Kidney (tissue), 14 donors: ENCODE measurements around the gene C19orf85. TPM values are rescaled to one million over a fixed set of nuclear protein-coding genes. Genes with fewer than 3 reads are reported as not detected.

Experiments used
- DNase-seq, 5 donors: peaks; one replicate each; pipeline ENCODE4 v3.0.0-alpha.2; 2013 to 2020
- FAIRE-seq: peaks from 2 replicates; lab custom pipeline; 2012; peaks lifted over from hg19 to GRCh38; lab: Jason Lieb, UNC
- H3K27ac ChIP-seq, 2 donors: one replicate each; pipeline ENCODE4 v1.7.0; 2013; ENCODE audit warnings: low read depth in 2 of 2, low read length in 2 of 2, inconsistent platforms in 1 of 2
- H3K27me3 ChIP-seq: one replicate; pipeline ENCODE4 v1.7.1; 2013; ENCODE audit warnings: low read length, inconsistent platforms; ENCODE audit not compliant: control insufficient read depth, insufficient read depth
- H3K36me3 ChIP-seq, 3 donors: one replicate each; pipeline versions ENCODE4 v1.7.0 to v1.7.1; 2013; ENCODE audit warnings: low read length in 3 of 3, control low read depth in 1 of 3, inconsistent platforms in 1 of 3; ENCODE audit not compliant: insufficient read depth in 3 of 3, control insufficient read depth in 2 of 3
- H3K4me1 ChIP-seq, 3 donors: one replicate each; pipeline versions ENCODE4 v1.7.0 to v1.7.1; 2013; ENCODE audit warnings: low read length in 3 of 3, inconsistent platforms in 1 of 3, low read depth in 1 of 3; ENCODE audit not compliant: control insufficient read depth in 2 of 3, insufficient read depth in 2 of 3
- H3K4me3 ChIP-seq, 3 donors: one replicate each; pipeline versions ENCODE4 v1.7.0 to v1.8.1; 2013; ENCODE audit warnings: low read length in 3 of 3, control low read depth in 1 of 3, inconsistent platforms in 1 of 3
- H3K9ac ChIP-seq, 3 donors: one replicate each; pipeline versions ENCODE4 v1.7.0 to v1.7.1; 2013; ENCODE audit warnings: low read length in 3 of 3, control low read depth in 1 of 3, inconsistent platforms in 1 of 3
- H3K9me3 ChIP-seq, 3 donors: one replicate each; pipeline versions ENCODE4 v1.7.0 to v1.7.1; 2013; ENCODE audit warnings: low read length in 3 of 3, control low read depth in 1 of 3, inconsistent platforms in 1 of 3; ENCODE audit not compliant: control insufficient read depth in 2 of 3, insufficient read depth in 1 of 3
- intact Hi-C: fragments of 100-400 bp; cut with DNase I; formaldehyde crosslinking; loops from one replicate; pipeline ENCODE4 v1.11.1; 2022
- polyA plus RNA-seq: library from polyadenylated mRNA; stranded (reverse); fragments of 350-450 nt; fragmentation: Illumina TruSeq; extraction: RNeasy Lipid Tissue Mini Kit (QIAGEN cat#74804); gene quantifications from one replicate; pipeline ENCODE4 v1.2.3, GENCODE V29; 2014; ENCODE audit warnings: low read depth, low replicate concordance; ENCODE audit not compliant: insufficient read depth
- total RNA-seq: library from RNA; stranded (reverse); fragmentation: NEBNext Ultra II Directional; extraction: Animal tissue kit (Norgen Biotek cat#: 25700); gene quantifications from one replicate; pipeline ENCODE4 v1.2.1, GENCODE V29; 2021
- TF ChIP-seq, protein P1 (sequence below): IDR thresholded peaks from 3 replicates; pipeline ENCODE4 v1.5.1; 2012; ENCODE audit warnings: mild to moderate bottlenecking, moderate library complexity, borderline replicate concordance; ENCODE audit not compliant: insufficient read depth; ENCODE audit errors: extremely low read depth
- donor health status: control.
- donor health status: control.
- donor health status: control.
- donor health status: control.
- donor health status: control.
- donor health status: DM: yes; HTN: yes; CAD: no.
- donor health status: Normal renal cell carcinoma (clear cell type).

Gene C19orf85
- total and polyA plus RNA-seq, 2 donors from 2014 or later = not detected

- H3K27me3 ChIP-seq = no peaks in the 10 kb centered on the region
- peaks cover 0 to 26% (median 17%) of the 10 kb centered on the region in 3 donors for H3K4me1 ChIP-seq
- H3K27ac ChIP-seq = no peak overlapping the region
- FAIRE-seq = no peak
- no peaks in the 10 kb centered on the region for H3K36me3 ChIP-seq
- H3K9me3 ChIP-seq = no peaks in the 10 kb centered on the region
- DNase-seq = peak in 2 of 5 donors; percentile 51 to 83
- intact Hi-C loops = no loop called here
- no peak overlapping the region for H3K4me3 ChIP-seq
- TF ChIP-seq, protein P1, sequence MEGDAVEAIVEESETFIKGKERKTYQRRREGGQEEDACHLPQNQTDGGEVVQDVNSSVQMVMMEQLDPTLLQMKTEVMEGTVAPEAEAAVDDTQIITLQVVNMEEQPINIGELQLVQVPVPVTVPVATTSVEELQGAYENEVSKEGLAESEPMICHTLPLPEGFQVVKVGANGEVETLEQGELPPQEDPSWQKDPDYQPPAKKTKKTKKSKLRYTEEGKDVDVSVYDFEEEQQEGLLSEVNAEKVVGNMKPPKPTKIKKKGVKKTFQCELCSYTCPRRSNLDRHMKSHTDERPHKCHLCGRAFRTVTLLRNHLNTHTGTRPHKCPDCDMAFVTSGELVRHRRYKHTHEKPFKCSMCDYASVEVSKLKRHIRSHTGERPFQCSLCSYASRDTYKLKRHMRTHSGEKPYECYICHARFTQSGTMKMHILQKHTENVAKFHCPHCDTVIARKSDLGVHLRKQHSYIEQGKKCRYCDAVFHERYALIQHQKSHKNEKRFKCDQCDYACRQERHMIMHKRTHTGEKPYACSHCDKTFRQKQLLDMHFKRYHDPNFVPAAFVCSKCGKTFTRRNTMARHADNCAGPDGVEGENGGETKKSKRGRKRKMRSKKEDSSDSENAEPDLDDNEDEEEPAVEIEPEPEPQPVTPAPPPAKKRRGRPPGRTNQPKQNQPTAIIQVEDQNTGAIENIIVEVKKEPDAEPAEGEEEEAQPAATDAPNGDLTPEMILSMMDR = no peak
- no peak overlapping the region for H3K9ac ChIP-seq
Observed at GRCh38 chr19:55481794-55482155, 17.2 kb upstream of the C19orf85 start.

DNA sequence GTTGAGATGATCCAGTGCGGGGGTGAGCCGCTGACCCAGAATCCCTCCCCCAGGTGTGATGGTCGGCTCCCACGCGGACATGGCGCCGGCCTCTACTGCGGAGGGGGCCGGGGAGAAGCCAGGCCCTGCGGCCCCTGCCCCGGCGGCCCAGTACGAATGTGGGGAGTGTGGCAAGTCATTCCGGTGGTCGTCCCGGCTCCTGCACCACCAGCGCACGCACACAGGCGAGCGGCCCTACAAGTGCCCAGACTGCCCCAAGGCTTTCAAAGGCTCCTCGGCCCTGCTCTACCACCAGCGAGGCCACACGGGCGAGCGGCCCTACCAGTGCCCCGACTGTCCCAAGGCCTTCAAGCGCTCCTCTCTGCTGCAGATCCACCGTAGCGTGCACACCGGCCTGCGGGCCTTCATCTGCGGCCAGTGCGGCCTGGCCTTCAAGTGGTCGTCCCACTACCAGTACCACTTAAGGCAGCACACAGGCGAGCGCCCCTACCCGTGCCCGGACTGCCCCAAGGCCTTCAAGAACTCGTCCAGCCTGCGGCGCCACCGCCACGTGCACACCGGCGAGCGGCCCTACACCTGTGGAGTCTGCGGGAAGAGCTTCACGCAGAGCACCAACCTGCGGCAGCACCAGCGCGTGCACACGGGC, 16.7 kb upstream of the C19orf85 start:
- Histone ChIP-seq H3K4me1 (peaks cover 0 to 25% (median 16%) of the 10 kb centered on the region in 3 donors), H3K9me3 (no peaks in the 10 kb centered on the region), H3K4me3 (no peak overlapping the region), H3K27me3 (no peaks in the 10 kb centered on the region), H3K36me3 (no peaks in the 10 kb centered on the region), H3K9ac (no peak overlapping the region), H3K27ac (no peak overlapping the region)
- intact Hi-C loops = no loop called here
- TF ChIP-seq, protein P1 = no peak
- FAIRE-seq = no peak
- peak in 2 of 5 donors; percentile 53 to 75 for DNase-seq

DNA sequence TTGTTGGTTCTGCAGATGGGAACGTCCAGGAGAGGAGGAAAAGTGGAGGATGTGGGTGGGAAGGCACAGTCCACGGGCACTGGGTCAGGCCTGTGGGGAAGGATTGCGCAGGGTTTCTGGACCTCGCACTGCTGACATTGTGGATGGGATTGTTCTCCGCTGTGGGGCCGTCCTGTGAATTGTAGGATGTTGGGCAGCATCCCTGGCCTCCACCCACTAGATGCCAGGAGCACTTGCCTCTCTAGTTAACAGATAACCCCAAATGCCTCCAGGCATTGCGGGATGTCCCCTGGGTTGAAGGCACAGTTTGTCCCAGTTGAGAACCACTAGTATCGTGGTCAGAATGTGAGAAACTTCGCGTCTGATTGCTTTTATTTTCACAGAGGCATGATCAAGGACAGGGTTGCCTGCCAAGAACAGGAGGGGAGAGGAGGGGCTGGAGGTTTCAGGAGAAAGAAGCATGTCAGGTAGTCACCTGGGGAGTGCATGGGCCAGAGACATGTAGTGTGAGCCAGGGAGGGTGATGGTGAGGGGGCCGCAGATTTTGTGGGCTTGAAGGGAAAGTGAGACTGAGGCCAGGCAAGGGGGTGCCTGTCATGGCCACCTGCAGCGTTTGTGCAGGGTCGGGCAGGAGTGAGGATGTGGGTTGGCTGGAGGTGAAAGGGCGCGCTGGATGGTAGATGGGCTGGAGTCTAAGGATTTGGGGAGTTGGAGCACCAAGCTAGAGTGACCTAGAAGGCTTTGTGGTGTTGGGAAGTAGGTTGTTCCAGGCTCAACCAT, 15.1 kb upstream of the C19orf85 start:
- Histone ChIP-seq H3K9ac (no peak overlapping the region), H3K27me3 (no peaks in the 10 kb centered on the region), H3K36me3 (no peaks in the 10 kb centered on the region), H3K4me1 (peaks cover 2 to 30% (median 23%) of the 10 kb centered on the region in 3 donors), H3K9me3 (no peaks in the 10 kb centered on the region), H3K4me3 (no peak overlapping the region), H3K27ac (peak overlapping the region in 1 of 2 donors; percentile 43)
- TF ChIP-seq, protein P1 = no peak
- FAIRE-seq (no peak), DNase-seq (no peak)
- intact Hi-C loops = no loop called here
